GM12801 (cell line): Measurements from ENCODE around the gene IVD.

Experiments used
- TF ChIP-seq, protein P1 (sequence below): IDR thresholded peaks from one replicate; pipeline ENCODE4 v1.5.1; 2011; ENCODE audit warnings: control low read depth; ENCODE audit not compliant: insufficient read length; ENCODE audit errors: extremely low read depth

Gene IVD

DNA sequence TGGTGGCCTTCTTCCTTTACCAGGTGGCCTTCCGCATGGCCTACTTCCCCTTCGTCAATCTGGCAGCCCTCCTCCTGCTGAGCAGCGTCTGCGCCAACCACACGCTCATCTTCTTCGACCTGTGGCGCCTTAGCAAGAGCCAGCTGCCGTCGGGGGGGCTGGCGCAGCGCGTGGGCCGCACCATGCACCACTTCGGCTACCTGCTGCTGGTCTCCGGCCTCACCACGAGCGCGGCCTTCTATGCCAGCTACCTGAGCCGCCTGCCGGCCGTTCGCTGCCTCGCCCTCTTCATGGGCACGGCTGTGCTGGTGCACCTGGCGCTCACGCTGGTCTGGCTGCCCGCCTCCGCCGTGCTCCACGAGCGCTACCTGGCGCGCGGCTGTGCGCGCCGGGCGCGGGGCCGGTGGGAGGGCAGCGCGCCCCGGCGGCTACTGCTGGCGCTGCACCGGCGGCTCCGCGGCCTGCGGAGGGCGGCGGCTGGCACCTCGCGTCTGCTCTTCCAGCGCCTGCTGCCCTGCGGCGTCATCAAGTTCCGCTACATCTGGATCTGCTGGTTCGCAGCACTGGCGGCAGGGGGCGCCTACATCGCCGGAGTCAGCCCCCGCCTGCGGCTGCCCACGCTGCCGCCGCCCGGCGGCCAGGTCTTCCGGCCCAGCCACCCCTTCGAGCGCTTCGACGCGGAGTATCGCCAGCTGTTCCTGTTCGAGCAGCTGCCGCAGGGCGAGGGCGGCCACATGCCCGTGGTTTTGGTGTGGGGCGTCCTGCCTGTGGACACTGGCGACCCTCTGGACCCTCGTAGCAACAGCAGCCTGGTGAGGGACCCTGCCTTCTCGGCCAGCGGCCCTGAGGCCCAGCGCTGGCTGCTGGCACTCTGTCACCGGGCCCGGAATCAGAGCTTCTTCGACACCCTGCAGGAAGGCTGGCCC is 37.6 kb upstream of the IVD start:
- TF ChIP-seq, protein P1, sequence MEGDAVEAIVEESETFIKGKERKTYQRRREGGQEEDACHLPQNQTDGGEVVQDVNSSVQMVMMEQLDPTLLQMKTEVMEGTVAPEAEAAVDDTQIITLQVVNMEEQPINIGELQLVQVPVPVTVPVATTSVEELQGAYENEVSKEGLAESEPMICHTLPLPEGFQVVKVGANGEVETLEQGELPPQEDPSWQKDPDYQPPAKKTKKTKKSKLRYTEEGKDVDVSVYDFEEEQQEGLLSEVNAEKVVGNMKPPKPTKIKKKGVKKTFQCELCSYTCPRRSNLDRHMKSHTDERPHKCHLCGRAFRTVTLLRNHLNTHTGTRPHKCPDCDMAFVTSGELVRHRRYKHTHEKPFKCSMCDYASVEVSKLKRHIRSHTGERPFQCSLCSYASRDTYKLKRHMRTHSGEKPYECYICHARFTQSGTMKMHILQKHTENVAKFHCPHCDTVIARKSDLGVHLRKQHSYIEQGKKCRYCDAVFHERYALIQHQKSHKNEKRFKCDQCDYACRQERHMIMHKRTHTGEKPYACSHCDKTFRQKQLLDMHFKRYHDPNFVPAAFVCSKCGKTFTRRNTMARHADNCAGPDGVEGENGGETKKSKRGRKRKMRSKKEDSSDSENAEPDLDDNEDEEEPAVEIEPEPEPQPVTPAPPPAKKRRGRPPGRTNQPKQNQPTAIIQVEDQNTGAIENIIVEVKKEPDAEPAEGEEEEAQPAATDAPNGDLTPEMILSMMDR: no peak

DNA sequence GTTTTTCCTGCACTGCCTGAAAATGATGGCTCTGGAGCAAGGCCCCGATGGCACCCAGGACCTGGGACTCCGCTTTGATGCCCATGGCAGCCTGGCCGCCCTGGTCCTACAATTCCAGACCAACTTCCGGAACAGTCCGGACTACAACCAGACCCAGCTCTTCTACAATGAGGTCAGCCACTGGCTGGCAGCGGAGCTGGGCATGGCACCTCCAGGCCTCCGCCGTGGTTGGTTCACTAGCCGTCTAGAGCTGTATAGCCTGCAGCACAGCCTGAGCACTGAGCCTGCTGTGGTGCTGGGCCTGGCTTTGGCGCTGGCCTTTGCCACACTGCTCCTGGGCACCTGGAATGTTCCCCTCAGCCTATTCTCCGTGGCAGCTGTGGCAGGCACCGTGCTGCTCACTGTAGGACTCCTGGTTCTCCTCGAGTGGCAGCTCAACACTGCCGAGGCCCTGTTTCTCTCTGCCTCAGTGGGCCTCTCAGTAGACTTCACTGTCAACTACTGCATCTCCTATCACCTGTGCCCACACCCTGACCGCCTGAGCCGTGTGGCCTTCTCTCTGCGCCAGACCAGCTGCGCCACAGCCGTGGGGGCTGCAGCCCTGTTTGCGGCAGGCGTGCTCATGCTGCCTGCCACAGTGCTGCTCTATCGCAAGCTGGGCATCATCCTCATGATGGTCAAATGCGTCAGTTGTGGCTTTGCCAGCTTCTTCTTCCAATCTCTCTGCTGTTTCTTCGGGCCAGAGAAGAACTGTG is 36.7 kb upstream of the IVD start:
- TF ChIP-seq, protein P1: no peak

DNA sequence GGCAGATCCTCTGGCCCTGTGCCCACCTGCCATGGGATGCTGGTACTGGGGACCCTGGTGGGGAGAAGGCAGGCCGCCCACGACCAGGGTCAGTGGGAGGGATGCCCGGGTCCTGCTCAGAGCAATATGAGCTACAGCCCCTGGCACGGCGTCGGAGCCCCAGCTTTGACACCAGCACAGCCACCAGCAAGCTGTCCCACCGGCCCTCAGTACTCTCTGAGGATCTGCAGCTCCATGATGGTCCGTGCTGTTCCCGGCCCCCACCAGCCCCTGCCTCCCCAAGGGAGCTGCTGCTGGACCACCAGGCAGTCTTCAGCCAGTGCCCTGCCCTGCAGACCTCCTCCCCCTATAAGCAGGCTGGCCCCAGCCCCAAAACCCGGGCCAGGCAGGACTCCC is 36.1 kb upstream of the IVD start:
- TF ChIP-seq, protein P1: no peak

DNA sequence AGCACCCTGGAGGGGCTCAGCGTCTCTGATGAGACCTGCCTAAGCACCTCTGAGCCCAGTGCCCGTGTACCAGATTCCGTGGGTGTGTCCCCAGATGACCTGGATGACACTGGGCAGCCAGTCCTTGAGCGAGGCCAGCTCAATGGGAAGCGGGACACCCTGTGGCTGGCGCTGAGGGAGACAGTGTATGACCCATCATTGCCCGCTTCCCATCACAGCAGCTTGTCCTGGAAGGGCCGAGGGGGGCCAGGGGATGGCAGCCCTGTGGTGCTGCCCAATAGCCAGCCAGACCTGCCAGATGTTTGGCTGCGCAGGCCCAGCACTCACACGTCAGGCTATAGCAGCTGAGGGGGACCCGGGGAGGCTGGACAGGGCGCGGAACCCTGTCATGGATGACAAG is 35.6 kb upstream of the IVD start:
- TF ChIP-seq, protein P1: no peak

DNA sequence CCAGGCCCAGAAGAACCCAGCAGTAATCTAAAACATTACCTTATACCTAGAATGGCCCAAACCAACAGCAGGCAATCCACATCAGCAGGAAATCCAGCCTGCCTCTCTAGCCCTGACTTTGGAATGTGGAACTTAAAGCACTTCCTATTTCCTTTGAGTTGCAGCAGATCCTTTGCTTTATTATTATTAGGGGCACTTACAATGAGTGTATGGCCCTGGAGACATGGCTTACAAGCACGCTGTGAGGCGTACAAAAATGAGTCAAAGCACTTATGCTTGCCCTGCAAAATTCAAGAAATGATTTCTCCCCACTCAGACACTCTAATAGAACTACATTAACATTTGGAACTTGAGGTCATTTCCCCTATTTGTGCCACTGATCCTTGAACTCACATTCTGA is 32.6 kb upstream of the IVD start:
- TF ChIP-seq, protein P1: no peak

DNA sequence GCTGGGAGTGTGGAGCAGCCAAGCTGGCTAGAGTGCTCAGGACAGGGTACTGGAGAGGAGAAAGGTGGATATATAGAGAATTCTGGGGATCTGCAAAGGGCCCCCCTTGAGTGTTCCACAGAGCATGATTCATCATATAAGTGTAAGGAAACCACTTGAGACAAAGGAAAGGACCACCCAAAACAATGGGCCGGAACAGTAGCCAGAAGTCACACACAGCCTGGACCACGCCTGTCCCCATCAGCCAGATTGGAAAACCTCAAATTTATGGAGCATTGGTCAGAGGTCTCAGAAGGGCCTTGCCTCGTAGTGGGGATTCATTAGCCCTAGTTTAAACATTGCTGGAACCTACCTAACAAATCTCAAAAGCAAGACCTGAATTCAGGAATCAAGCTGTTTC is 28.0 kb upstream of the IVD start:
- TF ChIP-seq, protein P1: no peak

DNA sequence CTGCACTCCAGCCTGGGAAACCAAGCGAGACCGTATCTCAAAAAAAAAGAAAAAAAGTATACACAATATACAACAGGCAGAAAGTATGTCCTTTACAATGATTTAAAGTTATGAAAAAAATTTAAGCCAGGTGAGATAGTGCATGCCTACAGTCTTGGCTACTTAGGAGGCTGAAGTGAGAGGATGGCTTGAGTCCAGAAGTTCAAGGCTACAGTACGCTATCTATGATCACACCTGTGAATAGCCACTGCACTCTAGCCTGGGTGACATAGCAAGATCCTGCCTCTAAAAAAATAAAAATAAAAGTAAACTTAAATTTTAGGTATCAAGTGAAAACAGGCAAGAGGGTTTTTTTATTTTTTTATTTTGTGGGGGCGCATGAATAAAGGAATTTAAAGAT is 26.2 kb upstream of the IVD start:
- TF ChIP-seq, protein P1: no peak
